Adrenal gland (tissue), 5 donors: ENCODE measurements around the gene INHBB.

Source experiments
- CTCF ChIP-seq, 6 experiments: fragments of 450-650 bp in 4 of 6; fragments of 200-600 bp in 2 of 6; sonication (generic) in 1 of 6; IDR thresholded peaks; 1 replicate in 5 of 6; 2 replicates in 1 of 6; pipeline versions ENCODE4 v1.5.1 to v1.8.0; 2016 to 2021; ENCODE audit warnings: antibody characterized with exemption in 6 of 6, mild to moderate bottlenecking in 2 of 6, moderate library complexity in 1 of 6
- POLR2A ChIP-seq, 2 donors: fragments of 450-650 bp; IDR thresholded peaks; one replicate each; pipeline ENCODE4 v1.6.1; 2017; ENCODE audit warnings: antibody characterized with exemption in 2 of 2, mild to moderate bottlenecking in 2 of 2, moderate library complexity in 1 of 2
- donor health status: DM: no; HTN: no; CAD: no.

GRCh38 chr2:120352696-120353590 is 7.0 kb downstream of the INHBB start:
- TF ChIP-seq CTCF (IDR thresholded peaks at IDR 0.05): no peak
- no peak for TF ChIP-seq POLR2A (IDR thresholded peaks at IDR 0.05)
